Activated CD8-positive, alpha-beta memory T cell treated with anti-CD3 and anti-CD28 coated beads, Interleukin-2, amount 10 ng/mL, durations not matched to agents 7 days and 5 days (primary cell): Measurements from ENCODE around the gene IMMP2L. TPM values are rescaled to one million over a fixed set of nuclear protein-coding genes. Genes with fewer than 3 reads are reported as not detected.
A peak's percentile ranks its signal among the peaks of the same experiment; 100 is the strongest.
"Not testable (repeated sequence)": the region's sequence is repeated elsewhere in the genome, so short reads cannot be mapped to it uniquely, and the experiment has no call there.

Experiments used
- ATAC-seq: fragments of 150-1000 bp; cut with Tn5 transposase; one replicate; pipeline ENCODE4 v1.10.0; 2021; ENCODE audit warnings: moderate library complexity
- CTCF ChIA-PET: fragments of 350-600 bp; sonication (Branson Sonifier 250); formaldehyde crosslinking; loops from one replicate; lab custom pipeline; 2021; ENCODE audit warnings: antibody characterized with exemption; lab: Charles Lee
- DNase-seq: peaks from one replicate; pipeline ENCODE4 v3.0.0-alpha.2; 2020
- H3K27ac Mint-ChIP-seq: one replicate; pipeline ENCODE4 v1.8.0; 2021; ENCODE audit warnings: mild to moderate bottlenecking, mixed read lengths
- H3K27me3 Mint-ChIP-seq: one replicate; pipeline ENCODE4 v1.8.0; 2021; ENCODE audit warnings: mixed read lengths
- H3K36me3 Mint-ChIP-seq: one replicate; pipeline ENCODE4 v1.8.0; 2021; ENCODE audit warnings: mild to moderate bottlenecking, mixed read lengths
- H3K4me1 Mint-ChIP-seq: one replicate; pipeline ENCODE4 v1.8.0; 2021; ENCODE audit warnings: mixed read lengths
- H3K4me3 Mint-ChIP-seq: one replicate; pipeline ENCODE4 v1.8.0; 2021; ENCODE audit warnings: mild to moderate bottlenecking, moderate library complexity, mixed read lengths
- H3K9me3 Mint-ChIP-seq: one replicate; pipeline ENCODE4 v1.8.0; 2022; ENCODE audit warnings: low read depth, mixed read lengths
- total RNA-seq, 2 experiments: library from RNA; stranded (reverse); gene quantifications; one replicate each; pipeline ENCODE4 v1.2.3, GENCODE V29; 2021

Gene IMMP2L
- total RNA-seq, 2 experiments from 2014 or later = 11.5 to 13.1 TPM

DNA sequence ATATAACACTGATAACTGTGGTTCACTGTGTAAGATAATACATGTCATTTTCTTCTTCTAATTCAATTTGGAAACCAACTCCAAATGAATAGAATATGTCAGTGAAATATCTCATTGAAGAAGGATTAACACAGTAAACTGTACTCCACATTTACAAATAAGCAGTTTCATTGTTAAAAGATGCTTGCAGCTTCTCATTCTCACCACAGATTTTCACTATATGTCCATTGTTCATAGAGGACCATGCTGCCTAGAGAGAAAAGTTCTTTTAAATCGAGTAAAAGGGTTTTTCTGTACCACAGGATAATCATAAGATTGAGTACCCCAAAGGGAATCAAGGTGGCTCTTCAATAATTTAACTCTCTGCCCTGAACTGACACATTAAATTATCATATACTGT lies 305.9 kb downstream of the IMMP2L start:
- CTCF ChIA-PET = no interaction called here
- Mint-ChIP-seq H3K4me3 (no peak overlapping the region), H3K36me3 (peaks cover 3% of the 10 kb centered on the region), H3K4me1 (no peaks in the 10 kb centered on the region), H3K27ac (no peak overlapping the region), H3K27me3 (no peaks in the 10 kb centered on the region), H3K9me3 (no peaks in the 10 kb centered on the region)
- DNase-seq (no peak), ATAC-seq (no peak)

- no peaks in the 10 kb centered on the region for H3K9me3 Mint-ChIP-seq
- no peaks in the 10 kb centered on the region for H3K27me3 Mint-ChIP-seq
- peaks cover 6% of the 10 kb centered on the region for H3K36me3 Mint-ChIP-seq
- H3K27ac Mint-ChIP-seq = no peak overlapping the region
- CTCF ChIA-PET = no interaction called here
- DNase-seq (no peak), ATAC-seq (no peak)
- no peaks in the 10 kb centered on the region for H3K4me1 Mint-ChIP-seq
- H3K4me3 Mint-ChIP-seq = no peak overlapping the region
Measured at GRCh38 chr7:111255576-111255975, 306.7 kb downstream of the IMMP2L start.

GRCh38 chr7:111251365-111251764 lies 310.9 kb downstream of the IMMP2L start:
- DNase-seq, CTCF ChIA-PET, ATAC-seq, H3K4me3 Mint-ChIP-seq, H3K27me3 Mint-ChIP-seq, H3K4me1 Mint-ChIP-seq, H3K9me3 Mint-ChIP-seq, H3K27ac Mint-ChIP-seq: not testable (repeated sequence)
- H3K36me3 Mint-ChIP-seq = peaks cover 11% of the 10 kb centered on the region

- CTCF ChIA-PET = interaction anchor here (0.9 kb wide), 1 partner anchor 32 kb away, joined by 3 read pairs; no protein-coding TSS in a partner anchor
- not testable (repeated sequence) for H3K4me1 Mint-ChIP-seq, H3K9me3 Mint-ChIP-seq, DNase-seq, H3K27me3 Mint-ChIP-seq, H3K27ac Mint-ChIP-seq, H3K4me3 Mint-ChIP-seq, ATAC-seq
- H3K36me3 Mint-ChIP-seq = peaks cover 11% of the 10 kb centered on the region
Measured at GRCh38 chr7:111249807-111250206, 312.5 kb downstream of the IMMP2L start.

GRCh38 chr7:111242141-111242755 lies 320.0 kb downstream of the IMMP2L start:
- H3K36me3 Mint-ChIP-seq = no peaks in the 10 kb centered on the region
- CTCF ChIA-PET = no interaction called here

GRCh38 chr7:111240371-111240770 lies 321.9 kb downstream of the IMMP2L start:
- Mint-ChIP-seq H3K9me3 (peaks cover 2% of the 10 kb centered on the region), H3K27me3 (no peaks in the 10 kb centered on the region), H3K27ac (no peak overlapping the region), H3K4me1 (peaks cover 3% of the 10 kb centered on the region), H3K36me3 (peaks cover 4% of the 10 kb centered on the region), H3K4me3 (no peak overlapping the region)
- ATAC-seq = no peak
- CTCF ChIA-PET = no interaction called here
- DNase-seq = no peak

More at GRCh38 chr7:111242141-111242755, 320.0 kb downstream of the IMMP2L start:
- no peak overlapping the region for H3K27ac Mint-ChIP-seq
- peaks cover 3% of the 10 kb centered on the region for H3K4me1 Mint-ChIP-seq
- no peak overlapping the region for H3K4me3 Mint-ChIP-seq
- H3K9me3 Mint-ChIP-seq = no peaks in the 10 kb centered on the region
- DNase-seq = no peak
- H3K27me3 Mint-ChIP-seq = no peaks in the 10 kb centered on the region
- no peak for ATAC-seq

- no peak for DNase-seq
- Mint-ChIP-seq H3K27me3 (no peaks in the 10 kb centered on the region), H3K9me3 (peaks cover 2% of the 10 kb centered on the region), H3K4me3 (no peak overlapping the region), H3K4me1 (peaks cover 3% of the 10 kb centered on the region), H3K36me3 (peaks cover 5% of the 10 kb centered on the region), H3K27ac (no peak overlapping the region)
- ATAC-seq = no peak
- CTCF ChIA-PET = no interaction called here
Measured at GRCh38 chr7:111239437-111239836, 322.9 kb downstream of the IMMP2L start.

GRCh38 chr7:111238886-111239285 lies 323.4 kb downstream of the IMMP2L start:
- Mint-ChIP-seq H3K4me3 (no peak overlapping the region), H3K27me3 (no peaks in the 10 kb centered on the region), H3K27ac (no peak overlapping the region), H3K4me1 (peaks cover 3% of the 10 kb centered on the region), H3K36me3 (peaks cover 5% of the 10 kb centered on the region), H3K9me3 (peaks cover 2% of the 10 kb centered on the region)
- ATAC-seq (no peak), DNase-seq (no peak)
- CTCF ChIA-PET = no interaction called here

DNA sequence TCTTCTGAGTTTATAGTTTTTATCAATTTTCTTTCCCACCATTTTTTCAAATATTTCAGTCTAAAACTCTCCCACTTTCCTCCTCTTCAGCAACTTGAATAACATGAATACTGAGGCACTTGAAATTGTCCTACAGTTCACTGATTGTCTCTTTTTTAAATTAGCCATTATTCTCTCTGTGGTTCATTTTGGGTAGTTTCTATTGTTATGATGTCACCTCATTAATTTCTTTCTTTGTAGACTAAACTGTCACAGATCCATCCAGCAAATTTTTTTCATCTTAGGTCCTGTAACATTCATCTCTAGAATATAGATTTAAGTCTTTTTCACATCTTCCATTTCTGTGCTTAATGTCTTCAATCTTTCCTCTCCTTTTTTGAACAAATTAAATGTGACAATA lies 326.6 kb downstream of the IMMP2L start:
- no peaks in the 10 kb centered on the region for H3K27me3 Mint-ChIP-seq
- no peak for DNase-seq
- H3K9me3 Mint-ChIP-seq = peaks cover 2% of the 10 kb centered on the region
- ATAC-seq = no peak
- peaks cover 11% of the 10 kb centered on the region for H3K4me1 Mint-ChIP-seq
- no peak overlapping the region for H3K4me3 Mint-ChIP-seq
- CTCF ChIA-PET = no interaction called here
- H3K27ac Mint-ChIP-seq = no peak overlapping the region
- peaks cover 5% of the 10 kb centered on the region for H3K36me3 Mint-ChIP-seq

- CTCF ChIA-PET = interaction anchor here (0.8 kb wide), 1 partner anchor 52 kb away, joined by 3 read pairs; no protein-coding TSS in a partner anchor
- H3K36me3 Mint-ChIP-seq = peaks cover 5% of the 10 kb centered on the region
- ATAC-seq (peak; percentile 83), DNase-seq (no peak)
- H3K9me3 Mint-ChIP-seq = peaks cover 2% of the 10 kb centered on the region
- peaks cover 10% of the 10 kb centered on the region for H3K4me1 Mint-ChIP-seq
- no peaks in the 10 kb centered on the region for H3K27me3 Mint-ChIP-seq
- peak overlapping the region; percentile 12 for H3K27ac Mint-ChIP-seq
- H3K4me3 Mint-ChIP-seq = no peak overlapping the region
Measured at GRCh38 chr7:111232249-111233084, 329.8 kb downstream of the IMMP2L start.

- ATAC-seq = no peak
- Mint-ChIP-seq H3K27ac (no peak overlapping the region), H3K36me3 (peaks cover 1% of the 10 kb centered on the region), H3K9me3 (no peaks in the 10 kb centered on the region), H3K27me3 (no peaks in the 10 kb centered on the region), H3K4me3 (no peak overlapping the region), H3K4me1 (peaks cover 10% of the 10 kb centered on the region)
- CTCF ChIA-PET = no interaction called here
- no peak for DNase-seq
Measured at GRCh38 chr7:111229916-111230315, 332.4 kb downstream of the IMMP2L start.

GRCh38 chr7:111229181-111229740 lies 333.0 kb downstream of the IMMP2L start:
- no peaks in the 10 kb centered on the region for H3K9me3 Mint-ChIP-seq
- peaks cover 1% of the 10 kb centered on the region for H3K36me3 Mint-ChIP-seq
- H3K4me3 Mint-ChIP-seq = no peak overlapping the region
- H3K27me3 Mint-ChIP-seq = no peaks in the 10 kb centered on the region
- CTCF ChIA-PET = no interaction called here
- peaks cover 10% of the 10 kb centered on the region for H3K4me1 Mint-ChIP-seq
- no peak for DNase-seq
- no peak for ATAC-seq
- H3K27ac Mint-ChIP-seq = no peak overlapping the region

DNA sequence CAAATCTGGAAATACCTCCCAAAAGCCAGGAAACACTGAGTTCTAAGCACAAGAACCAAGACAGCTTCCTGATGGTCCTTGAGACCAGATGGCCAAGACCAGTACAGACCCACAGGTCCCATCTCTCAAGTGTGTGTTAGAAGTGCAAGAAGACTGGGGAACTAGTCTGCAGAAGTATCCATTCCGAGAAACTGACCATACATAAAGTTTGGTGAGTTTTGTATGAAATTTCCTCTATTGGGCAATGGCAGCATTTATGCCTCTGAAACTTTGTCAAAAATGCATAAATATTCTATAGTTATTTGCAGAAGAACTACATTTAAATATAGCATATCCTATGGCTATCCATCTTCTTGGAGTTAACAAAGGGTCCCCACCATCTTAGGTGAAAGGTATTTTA lies 333.9 kb downstream of the IMMP2L start:
- peaks cover 1% of the 10 kb centered on the region for H3K36me3 Mint-ChIP-seq
- no peaks in the 10 kb centered on the region for H3K27me3 Mint-ChIP-seq
- H3K4me3 Mint-ChIP-seq = no peak overlapping the region
- H3K9me3 Mint-ChIP-seq = no peaks in the 10 kb centered on the region
- ATAC-seq = no peak
- CTCF ChIA-PET = no interaction called here
- no peak for DNase-seq
- no peak overlapping the region for H3K27ac Mint-ChIP-seq
- H3K4me1 Mint-ChIP-seq = peaks cover 13% of the 10 kb centered on the region

DNA sequence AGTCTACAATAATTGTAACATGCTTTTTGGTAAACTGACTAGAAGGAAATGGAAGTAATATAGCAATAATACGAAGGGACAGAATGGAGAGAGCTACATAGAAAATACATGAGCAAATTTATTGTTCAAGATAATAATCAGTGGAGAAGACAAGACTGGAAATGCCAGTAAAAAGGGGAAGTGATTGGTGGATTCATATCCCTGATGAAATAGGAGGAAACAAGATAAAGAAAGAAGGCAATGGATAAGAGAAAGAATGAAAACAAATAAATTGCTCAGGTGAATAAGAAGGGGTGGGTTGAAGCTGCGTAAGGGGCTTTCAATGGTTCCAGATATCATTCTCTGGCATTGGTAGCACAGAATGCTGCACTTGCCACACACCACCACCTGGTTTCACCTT lies 335.5 kb downstream of the IMMP2L start:
- Mint-ChIP-seq H3K36me3 (peaks cover 1% of the 10 kb centered on the region), H3K4me1 (peaks cover 5% of the 10 kb centered on the region), H3K27me3 (no peaks in the 10 kb centered on the region), H3K27ac (no peak overlapping the region), H3K9me3 (no peaks in the 10 kb centered on the region), H3K4me3 (no peak overlapping the region)
- CTCF ChIA-PET = no interaction called here
- DNase-seq (no peak), ATAC-seq (no peak)
